Astrocyte (in vitro differentiated cells and primary cell): ENCODE data around the gene RMDN3.

Experiments
- CTCF ChIP-seq: IDR thresholded peaks from 2 replicates; pipeline ENCODE4 v1.5.1; 2011; ENCODE audit warnings: low read depth, mild to moderate bottlenecking, inconsistent platforms, low read length, moderate library complexity; ENCODE audit not compliant: insufficient read depth
- EZH2 ChIP-seq: IDR thresholded peaks from 2 replicates; pipeline ENCODE4 v1.6.1; 2012; ENCODE audit warnings: mild to moderate bottlenecking, low read length, inconsistent platforms; ENCODE audit not compliant: insufficient read depth

DNA sequence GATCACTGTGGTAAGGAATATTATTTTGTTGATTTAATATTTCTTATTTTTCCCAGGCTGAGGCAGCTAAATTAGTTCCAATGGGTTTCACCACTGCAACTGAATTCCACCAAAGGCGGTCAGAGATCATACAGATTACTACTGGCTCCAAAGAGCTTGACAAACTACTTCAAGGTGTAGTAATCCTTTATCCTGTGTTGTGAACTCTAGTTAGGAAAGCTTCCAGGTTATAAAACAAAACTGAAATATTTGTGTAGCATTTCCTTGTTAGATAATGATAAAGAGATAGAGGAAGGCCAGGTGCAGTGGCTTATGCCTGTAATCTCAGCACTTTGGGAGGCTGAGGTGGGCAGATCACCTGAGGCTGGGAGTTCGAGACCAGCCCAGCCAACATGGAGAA lies 48.9 kb downstream of the RMDN3 start:
- no peak for TF ChIP-seq CTCF
- no peak for TF ChIP-seq EZH2
